HEK293 (cell line): ENCODE measurements around the gene ADAM8.

Source experiments
- CTCF ChIP-seq: fragments of 450-650 bp; formaldehyde crosslinking; IDR thresholded peaks from 2 replicates; pipeline ENCODE4 v1.5.1; 2016; ENCODE audit warnings: missing biosample characterization, missing genetic modification characterization
- ZNF221 ChIP-seq: fragments of 450-650 bp; formaldehyde crosslinking; IDR thresholded peaks from 2 replicates; pipeline ENCODE4 v1.5.1; 2017; ENCODE audit warnings: missing biosample characterization, missing genetic modification characterization, borderline replicate concordance
- ZNF776 ChIP-seq: fragments of 450-650 bp; formaldehyde crosslinking; IDR thresholded peaks from 2 replicates; pipeline ENCODE4 v1.5.0; 2017; ENCODE audit warnings: missing biosample characterization, missing genetic modification characterization, borderline replicate concordance

- no peak for TF ChIP-seq CTCF
- TF ChIP-seq ZNF776 (tag by site-specific recombination): no peak
- TF ChIP-seq ZNF221 (tag by site-specific recombination): no peak
Measured at GRCh38 chr10:133230044-133230361, 46.7 kb downstream of the ADAM8 start, which contains the start of gene UTF1.
